Measurements from ENCODE around the gene CT55. TPM values are rescaled to one million over a fixed set of nuclear protein-coding genes. Genes with fewer than 3 reads are reported as not detected.

CT55 gene
- total RNA-seq (2021; ENCODE audit: unreplicated experiment) (not detected), Bru-seq, nascent RNA (not detected), BruChase-seq, experiment 1, labeled RNA remaining after a 2-hour chase (not detected), BruChase-seq, experiment 2, labeled RNA remaining after a 6-hour chase (not detected)
- not detected for polyA plus RNA-seq (2012; ENCODE audit: insufficient read length)
- long read RNA-seq: 0 reads

- BruUV-seq (replicated peaks): no TSS peak
- Histone ChIP-seq H3K27me3 (ENCODE audit: control insufficient read depth, insufficient read depth, low read length) (peaks cover 3% of the 10 kb centered on the region; the same call in 1 of the 2 replicates), H3K9me3 (ENCODE audit: control insufficient read depth, insufficient read depth, low read depth, low read length) (no peaks in the 10 kb centered on the region), H3K4me1 (ENCODE audit: control insufficient read depth, insufficient read depth, low read length) (no peaks in the 10 kb centered on the region), H3K27ac (ENCODE audit: low read length) (no peak within 1 kb of the TSS), H3K4me3 (ENCODE audit: low read depth in 2 of 2, low read length in 2 of 2) (no peak within 1 kb of the TSS), H3K36me3 (ENCODE audit: control insufficient read depth, insufficient read depth, low read length) (no peaks in the 10 kb centered on the region)
- ATAC-seq (no peak), DNase-seq (ENCODE audit: low read depth, low spot score) (no peak)
- in situ Hi-C loops (cut with HindIII; ENCODE audit: low pct_unique_long_range_greater_than_20kb, low sequenced_read_pairs) (no loop called here), intact Hi-C loops (cut with micrococcal nuclease; ENCODE audit: unreplicated experiment) (no loop called here)
- ChIA-PET CTCF (no interaction called here), POLR2A (no interaction called here)
- TF ChIP-seq REST (IDR thresholded peaks at IDR 0.05; ENCODE audit: insufficient read depth in 1 of 2, low read depth in 2 of 2, low read length in 1 of 2) (no peak), CTCF (IDR thresholded peaks at IDR 0.05) (no peak), SIN3A (IDR thresholded peaks at IDR 0.05; ENCODE audit: borderline replicate concordance, insufficient read depth, low read depth, low read length) (no peak), TCF7L2 (IDR thresholded peaks at IDR 0.05; ENCODE audit: low read depth, low read length) (no peak), POLR2AphosphoS5 (IDR thresholded peaks at IDR 0.05; ENCODE audit: low read depth, low read length) (no peak)
Measured at GRCh38 chrX:135170877-135171519, at the start of gene CT55. Gene CT55, minus strand, starts transcription at chrX:135171398. Its CDS starts 227 bp downstream, at chrX:135171171.

GRCh38 chrX:135213200-135213844 lies 42.1 kb upstream of the CT55 start:
- peaks cover 3% of the 10 kb centered on the region for H3K27me3 ChIP-seq (ENCODE audit: control insufficient read depth, insufficient read depth, low read length)
- no peaks in the 10 kb centered on the region for H3K4me1 ChIP-seq (ENCODE audit: control insufficient read depth, insufficient read depth, low read length)
- CTCF ChIA-PET: no interaction called here
- ATAC-seq: no peak
- intact Hi-C loops (cut with micrococcal nuclease; ENCODE audit: unreplicated experiment): no loop called here
- no peak for TF ChIP-seq REST (IDR thresholded peaks at IDR 0.05; ENCODE audit: insufficient read depth in 1 of 2, low read depth in 2 of 2, low read length in 1 of 2)
- TF ChIP-seq CTCF (IDR thresholded peaks at IDR 0.05): no peak
- TF ChIP-seq TCF7L2 (IDR thresholded peaks at IDR 0.05; ENCODE audit: low read depth, low read length): no peak
- TF ChIP-seq SIN3A (IDR thresholded peaks at IDR 0.05; ENCODE audit: borderline replicate concordance, insufficient read depth, low read depth, low read length): no peak
- no peak for TF ChIP-seq POLR2AphosphoS5 (IDR thresholded peaks at IDR 0.05; ENCODE audit: low read depth, low read length)
- no peaks in the 10 kb centered on the region for H3K9me3 ChIP-seq (ENCODE audit: control insufficient read depth, insufficient read depth, low read depth, low read length)
- BruUV-seq (replicated peaks): no TSS peak
- H3K4me3 ChIP-seq (ENCODE audit: low read depth in 2 of 2, low read length in 2 of 2): no peak overlapping the region
- POLR2A ChIA-PET: no interaction called here
- no peaks in the 10 kb centered on the region for H3K36me3 ChIP-seq (ENCODE audit: control insufficient read depth, insufficient read depth, low read length)
- H3K27ac ChIP-seq (ENCODE audit: low read length): no peak overlapping the region
- in situ Hi-C loops (cut with HindIII; ENCODE audit: low pct_unique_long_range_greater_than_20kb, low sequenced_read_pairs): no loop called here
- DNase-seq (ENCODE audit: low read depth, low spot score): no peak
